Chondrocyte (in vitro differentiated cells): ENCODE results near the gene BRMS1L. TPM values are rescaled to one million over a fixed set of nuclear protein-coding genes. Genes with fewer than 3 reads are reported as not detected.
"Not testable (repeated sequence)": the region's sequence is repeated elsewhere in the genome, so short reads cannot be mapped to it uniquely, and the experiment has no call there.

Experiments
- DNase-seq: peaks from one replicate; pipeline ENCODE4 v3.0.0; 2021; ENCODE audit warnings: mixed read lengths, low spot score
- H3K27ac Mint-ChIP-seq: one replicate; pipeline ENCODE4 v1.8.0; 2021; ENCODE audit warnings: mild to moderate bottlenecking, moderate library complexity, mixed read lengths; ENCODE audit not compliant: unreplicated experiment
- H3K27me3 Mint-ChIP-seq: 2 replicates; pipeline ENCODE4 v1.8.0; 2021; ENCODE audit warnings: low read depth, mixed read lengths
- H3K36me3 Mint-ChIP-seq: 2 replicates; pipeline ENCODE4 v1.8.0; 2021; ENCODE audit warnings: low read depth, mixed read lengths
- H3K4me1 Mint-ChIP-seq: 2 replicates; pipeline ENCODE4 v1.8.0; 2021; ENCODE audit warnings: low read depth, mild to moderate bottlenecking, mixed read lengths
- H3K4me3 Mint-ChIP-seq: one replicate; pipeline ENCODE4 v1.8.0; 2021; ENCODE audit warnings: mild to moderate bottlenecking, moderate library complexity, mixed read lengths; ENCODE audit not compliant: unreplicated experiment
- H3K9me3 Mint-ChIP-seq: 2 replicates; pipeline ENCODE4 v1.8.0; 2021; ENCODE audit warnings: low read depth, mixed read lengths
- CTCF ChIP-seq: fragments of 200-600 bp; sonication (generic); IDR thresholded peaks from 2 replicates; pipeline ENCODE4 v1.5.0; 2021; ENCODE audit warnings: antibody characterized with exemption, mild to moderate bottlenecking, moderate library complexity
- total RNA-seq: library from RNA; stranded (reverse); gene quantifications from 3 replicates; pipeline ENCODE4 v1.2.1, GENCODE V29; 2021

BRMS1L gene
- total RNA-seq, 1 donor from 2014 or later, result 9.5 TPM

DNA sequence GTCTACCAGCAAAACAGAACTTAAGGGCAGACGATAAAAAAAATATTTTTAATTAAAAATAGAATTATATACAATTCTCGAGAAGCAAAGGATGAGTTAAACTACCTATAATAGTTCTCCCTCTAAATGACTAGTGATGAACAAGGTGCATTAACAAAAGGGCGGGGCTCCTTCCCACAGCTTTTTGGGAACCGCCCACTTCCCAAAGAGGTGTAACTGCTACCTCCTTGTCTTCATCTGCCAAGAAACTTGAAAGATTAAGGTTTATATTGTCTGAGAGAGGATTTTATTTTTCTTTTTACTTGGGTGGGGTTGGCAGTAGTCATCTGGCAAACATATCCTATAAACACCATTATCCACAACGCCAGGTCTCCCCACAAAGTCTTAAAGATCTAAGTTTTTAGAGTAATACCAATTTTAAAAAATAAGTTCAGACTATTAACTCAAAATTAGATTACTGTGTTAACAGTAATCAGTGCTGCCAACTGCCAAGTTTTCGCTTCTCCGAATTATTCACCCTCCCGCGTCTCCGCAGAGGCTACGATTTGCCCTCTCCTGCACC lies 18.0 kb upstream of the BRMS1L start:
- Mint-ChIP-seq H3K4me1 (peaks cover 27% of the 10 kb centered on the region), H3K4me3 (peak overlapping the region; percentile 97), H3K9me3 (peaks cover 4% of the 10 kb centered on the region), H3K27ac (peak overlapping the region; percentile 95), H3K27me3 (no peaks in the 10 kb centered on the region), H3K36me3 (no peaks in the 10 kb centered on the region)
- TF ChIP-seq CTCF, result no peak
- DNase-seq, result no peak

- not testable (repeated sequence) for H3K27me3 Mint-ChIP-seq, H3K36me3 Mint-ChIP-seq, H3K9me3 Mint-ChIP-seq
- Mint-ChIP-seq H3K4me1 (peaks cover 27% of the 10 kb centered on the region), H3K4me3 (peak within 1 kb of the TSS; percentile 97), H3K27ac (peak within 1 kb of the TSS; percentile 98)
- peak; percentile 95 for DNase-seq
- peak; percentile 73 for TF ChIP-seq CTCF
Observed at GRCh38 chr14:35808638-35809563, 17.2 kb upstream of the BRMS1L start, which contains the start of gene RALGAPA1. RALGAPA1 (minus strand) TSS chr14:35809295; CDS start chr14:35808835, 460 bp downstream.

GRCh38 chr14:35809597-35809996 lies 16.5 kb upstream of the BRMS1L start:
- Mint-ChIP-seq H3K27ac (peak overlapping the region; percentile 98), H3K9me3 (peaks cover 4% of the 10 kb centered on the region), H3K4me1 (peaks cover 27% of the 10 kb centered on the region), H3K36me3 (no peaks in the 10 kb centered on the region), H3K27me3 (no peaks in the 10 kb centered on the region), H3K4me3 (peak overlapping the region; percentile 97)
- TF ChIP-seq CTCF, result no peak
- DNase-seq, result no peak

GRCh38 chr14:35810963-35811362 lies 15.2 kb upstream of the BRMS1L start:
- no peaks in the 10 kb centered on the region for H3K36me3 Mint-ChIP-seq
- no peak overlapping the region for H3K27ac Mint-ChIP-seq
- no peak for DNase-seq
- H3K4me3 Mint-ChIP-seq, result no peak overlapping the region
- H3K9me3 Mint-ChIP-seq, result peaks cover 4% of the 10 kb centered on the region
- no peak for TF ChIP-seq CTCF
- no peaks in the 10 kb centered on the region for H3K27me3 Mint-ChIP-seq
- peaks cover 27% of the 10 kb centered on the region for H3K4me1 Mint-ChIP-seq

GRCh38 chr14:35814371-35815005 lies 11.7 kb upstream of the BRMS1L start:
- Mint-ChIP-seq H3K27ac (no peak overlapping the region), H3K4me1 (no peaks in the 10 kb centered on the region), H3K27me3 (peaks cover 2% of the 10 kb centered on the region), H3K9me3 (peaks cover 4% of the 10 kb centered on the region), H3K36me3 (no peaks in the 10 kb centered on the region), H3K4me3 (no peak overlapping the region)
- TF ChIP-seq CTCF, result peak; percentile 80
- DNase-seq, result no peak
